Body of pancreas (tissue), 4 donors: ENCODE results near the gene SYNE1. TPM values are rescaled to one million over a fixed set of nuclear protein-coding genes. Genes with fewer than 3 reads are reported as not detected.

Experiments used
- ATAC-seq: fragments of 150-250 bp; one replicate; pipeline ENCODE4 v1.9.1; 2016
- DNase-seq, 4 donors: peaks; one replicate each; pipeline ENCODE4 v3.0.0-alpha.2; 2019
- H3K27ac ChIP-seq, 4 donors: fragments of 200-600 bp; sonication (generic); 1 replicate in 3 of 4; 2 replicates in 1 of 4; pipeline versions ENCODE4 v1.5.1 to v1.6.1; 2016 to 2019; ENCODE audit warnings: mild to moderate bottlenecking in 1 of 4, mixed read lengths in 1 of 4, moderate library complexity in 1 of 4
- H3K27me3 ChIP-seq, 2 donors: fragments of 200-600 bp; sonication (generic); one replicate each; pipeline ENCODE4 v1.6.0; 2016; ENCODE audit warnings: mild to moderate bottlenecking in 1 of 2
- H3K36me3 ChIP-seq, 2 donors: fragments of 200-600 bp; sonication (generic); replicated peaks in 1 of 2; 2 replicates each; pipeline ENCODE4 v1.5.1; 2016; ENCODE audit warnings: low read depth in 2 of 2; ENCODE audit not compliant: insufficient read depth in 1 of 2
- H3K4me1 ChIP-seq: fragments of 200-600 bp; sonication (generic); one replicate; pipeline ENCODE4 v1.6.0; 2016
- H3K4me3 ChIP-seq, 2 donors: fragments of 200-600 bp; sonication (generic); 1 replicate in 1 of 2; 2 replicates in 1 of 2; pipeline ENCODE4 v1.5.1; 2016 to 2019
- H3K9me3 ChIP-seq, 3 donors: fragments of 200-600 bp; sonication (generic); 1 replicate in 2 of 3; 2 replicates in 1 of 3; pipeline ENCODE4 v1.5.1; 2016
- POLR2A ChIP-seq, 3 donors: fragments of 450-650 bp; IDR thresholded peaks; one replicate each; pipeline ENCODE4 v1.6.1; 2016; ENCODE audit warnings: antibody characterized with exemption in 3 of 3, mild to moderate bottlenecking in 2 of 3
- WGBS, 2 donors: methylation state at CpG; one replicate each; pipeline ENCODE4 v1.1.5; 2017; 5-methylcytosine and 5-hydroxymethylcytosine counted together
- intact Hi-C: fragments of 100-400 bp; cut with DNase I; formaldehyde crosslinking; loops from one replicate; pipeline ENCODE4 v1.15.1; 2023
- total RNA-seq, 2 donors: library from RNA; depleted of rRNA; stranded (reverse); fragments of >200 nt; gene quantifications; one replicate each; pipeline ENCODE4 v1.1.0, GENCODE V29; 2016
- TF ChIP-seq, protein P1 (sequence below), 7 experiments: fragments of 450-650 bp in 4 of 7; fragments of 200-600 bp in 3 of 7; sonication (generic) in 3 of 7; IDR thresholded peaks; one replicate each; pipeline ENCODE4 v1.5.1; 2016 to 2019; ENCODE audit warnings: antibody characterized with exemption in 7 of 7

Gene SYNE1
- total RNA-seq, 2 donors from 2014 or later = 109 to 123 TPM

DNA sequence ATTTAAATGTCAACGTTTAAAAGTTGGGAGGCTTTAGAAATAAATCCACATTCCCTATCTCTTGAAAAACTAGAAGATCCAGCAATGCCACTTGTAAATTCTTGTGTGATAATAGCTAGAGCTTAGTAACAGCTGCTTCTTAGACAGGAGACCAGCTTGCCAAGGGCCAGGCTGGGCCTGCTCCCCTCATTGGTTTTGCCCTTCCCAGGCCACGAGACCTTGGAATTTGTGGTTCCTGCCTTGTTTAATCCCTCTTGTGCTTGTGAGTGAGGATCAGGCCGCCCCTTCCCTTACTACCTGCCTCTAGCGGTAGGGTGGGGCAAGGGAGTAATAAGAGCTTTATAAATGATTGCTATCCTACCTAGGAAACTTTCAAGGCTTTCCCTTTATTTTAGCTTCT lies 363.5 kb downstream of the SYNE1 start:
- intact Hi-C loops = no loop called here
- Histone ChIP-seq H3K27ac (peak overlapping the region in 3 of 4 donors; percentile 57 to 72 (median 69)), H3K9me3 (no peaks in the 10 kb centered on the region), H3K4me1 (peaks cover 38% of the 10 kb centered on the region), H3K4me3 (no peak overlapping the region), H3K27me3 (no peaks in the 10 kb centered on the region), H3K36me3 (peaks cover 3 to 4% of the 10 kb centered on the region in 2 donors)
- TF ChIP-seq, protein P1, sequence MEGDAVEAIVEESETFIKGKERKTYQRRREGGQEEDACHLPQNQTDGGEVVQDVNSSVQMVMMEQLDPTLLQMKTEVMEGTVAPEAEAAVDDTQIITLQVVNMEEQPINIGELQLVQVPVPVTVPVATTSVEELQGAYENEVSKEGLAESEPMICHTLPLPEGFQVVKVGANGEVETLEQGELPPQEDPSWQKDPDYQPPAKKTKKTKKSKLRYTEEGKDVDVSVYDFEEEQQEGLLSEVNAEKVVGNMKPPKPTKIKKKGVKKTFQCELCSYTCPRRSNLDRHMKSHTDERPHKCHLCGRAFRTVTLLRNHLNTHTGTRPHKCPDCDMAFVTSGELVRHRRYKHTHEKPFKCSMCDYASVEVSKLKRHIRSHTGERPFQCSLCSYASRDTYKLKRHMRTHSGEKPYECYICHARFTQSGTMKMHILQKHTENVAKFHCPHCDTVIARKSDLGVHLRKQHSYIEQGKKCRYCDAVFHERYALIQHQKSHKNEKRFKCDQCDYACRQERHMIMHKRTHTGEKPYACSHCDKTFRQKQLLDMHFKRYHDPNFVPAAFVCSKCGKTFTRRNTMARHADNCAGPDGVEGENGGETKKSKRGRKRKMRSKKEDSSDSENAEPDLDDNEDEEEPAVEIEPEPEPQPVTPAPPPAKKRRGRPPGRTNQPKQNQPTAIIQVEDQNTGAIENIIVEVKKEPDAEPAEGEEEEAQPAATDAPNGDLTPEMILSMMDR (IDR thresholded peaks at IDR 0.05) = peak in 5 of 7 experiments; percentile 18 to 38 (median 34)
- TF ChIP-seq POLR2A (IDR thresholded peaks at IDR 0.05) = no peak
- WGBS, 2 donors = 21 to 42% methylated on average over 4 of the region's 4 CpGs
- peak; percentile 34 to 60 (median 45) for DNase-seq
- ATAC-seq = no peak

DNA sequence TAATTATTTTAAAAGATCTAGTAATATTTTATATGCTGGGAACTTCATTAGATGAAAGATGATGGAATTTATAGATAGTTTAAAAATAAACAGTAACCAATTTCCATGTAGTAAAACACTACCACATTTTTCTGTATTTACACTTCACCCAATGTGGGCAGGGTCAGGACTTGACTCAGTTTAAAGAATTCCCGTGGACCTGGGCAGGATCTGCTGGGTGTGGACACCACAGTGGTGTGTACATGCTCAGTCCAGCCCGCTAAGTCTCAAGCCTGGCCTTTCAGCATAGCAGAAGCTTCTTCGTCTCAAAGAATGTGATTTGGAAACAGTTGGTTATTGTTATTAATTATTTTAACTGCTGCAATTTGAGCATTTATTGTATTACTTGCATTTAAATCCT lies 364.2 kb downstream of the SYNE1 start:
- intact Hi-C loops = no loop called here
- H3K27ac ChIP-seq = peak overlapping the region in 3 of 4 donors; percentile 16 to 69 (median 57)
- ATAC-seq (no peak), DNase-seq (no peak)
- H3K4me3 ChIP-seq = no peak overlapping the region
- H3K4me1 ChIP-seq = peaks cover 35% of the 10 kb centered on the region
- WGBS, 2 donors = 30 to 50% methylated on average over 3 of the region's 3 CpGs
- peaks cover 3 to 4% of the 10 kb centered on the region in 2 donors for H3K36me3 ChIP-seq
- H3K27me3 ChIP-seq = no peaks in the 10 kb centered on the region
- TF ChIP-seq POLR2A (IDR thresholded peaks at IDR 0.05) = no peak
- H3K9me3 ChIP-seq = no peaks in the 10 kb centered on the region

DNA sequence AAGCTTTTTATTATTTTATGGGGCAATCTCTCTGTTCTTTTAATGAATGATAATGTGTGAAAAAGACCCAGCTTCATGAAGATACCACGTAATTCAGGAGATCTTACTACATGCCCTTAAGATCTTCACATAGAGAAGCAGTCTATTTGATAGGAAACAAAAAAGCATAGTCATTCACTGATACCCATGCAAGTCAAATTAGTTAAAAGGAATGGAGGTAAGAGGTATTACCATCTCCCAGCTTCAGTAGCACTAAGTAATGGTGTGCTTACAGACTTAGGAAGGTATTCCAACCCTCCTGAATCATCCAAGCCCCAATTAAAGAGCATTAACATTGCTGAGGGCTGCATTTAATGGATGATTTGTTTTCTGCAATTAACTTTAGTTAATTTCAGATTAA lies 364.7 kb downstream of the SYNE1 start:
- intact Hi-C loops = no loop called here
- Histone ChIP-seq H3K4me3 (no peak overlapping the region), H3K4me1 (peaks cover 35% of the 10 kb centered on the region), H3K27ac (peak overlapping the region in 3 of 4 donors; percentile 26 to 69 (median 30)), H3K36me3 (peaks cover 4 to 5% of the 10 kb centered on the region in 2 donors), H3K27me3 (no peaks in the 10 kb centered on the region), H3K9me3 (no peaks in the 10 kb centered on the region)
- ATAC-seq (no peak), DNase-seq (no peak)
- 55 to 67% methylated on average over 1 of the region's 1 CpG for WGBS, 2 donors
- TF ChIP-seq, protein P1 (IDR thresholded peaks at IDR 0.05) = no peak
- no peak for TF ChIP-seq POLR2A (IDR thresholded peaks at IDR 0.05)

GRCh38 chr6:152271776-152272464 lies 365.2 kb downstream of the SYNE1 start:
- H3K4me3 ChIP-seq = no peak overlapping the region

GRCh38 chr6:152270301-152270925 lies 366.7 kb downstream of the SYNE1 start:
- Histone ChIP-seq H3K27me3 (no peaks in the 10 kb centered on the region), H3K27ac (no peak overlapping the region), H3K4me3 (no peak overlapping the region), H3K36me3 (peaks cover 0 to 5% of the 10 kb centered on the region in 2 donors), H3K9me3 (no peaks in the 10 kb centered on the region), H3K4me1 (peaks cover 29% of the 10 kb centered on the region)
- WGBS, 2 donors = 89 to 95% methylated on average over 1 of the region's 1 CpG
- DNase-seq = no peak
- intact Hi-C loops = no loop called here
- TF ChIP-seq POLR2A (IDR thresholded peaks at IDR 0.05) = no peak
- TF ChIP-seq, protein P1 (IDR thresholded peaks at IDR 0.05) = no peak
- no peak for ATAC-seq

More at GRCh38 chr6:152271776-152272464, 365.2 kb downstream of the SYNE1 start:
- TF ChIP-seq POLR2A (IDR thresholded peaks at IDR 0.05) = no peak
- TF ChIP-seq, protein P1 (IDR thresholded peaks at IDR 0.05) = no peak
- Histone ChIP-seq H3K27ac (peak overlapping the region in 2 of 4 donors; percentile 30 to 69), H3K27me3 (no peaks in the 10 kb centered on the region), H3K4me1 (peaks cover 34% of the 10 kb centered on the region), H3K36me3 (peaks cover 4 to 5% of the 10 kb centered on the region in 2 donors), H3K9me3 (no peaks in the 10 kb centered on the region)
- ATAC-seq = peak; percentile 49
- intact Hi-C loops = no loop called here
- 71 to 77% methylated on average over 6 of the region's 6 CpGs for WGBS, 2 donors
- no peak for DNase-seq
